HG02642 (cell line): ENCODE results near the gene DLG2.

Experiments used
- ATAC-seq: cut with Tn5 transposase; IDR thresholded peaks from one replicate; pipeline ENCODE4 v1.9.1; 2021; ENCODE audit warnings: mild to moderate bottlenecking; ENCODE audit not compliant: unreplicated experiment, poor library complexity

Gene DLG2

GRCh38 chr11:83410605-83411565 is 2216.3 kb downstream of the DLG2 start:
- ATAC-seq, result no peak

GRCh38 chr11:83409891-83410290 is 2217.3 kb downstream of the DLG2 start:
- ATAC-seq, result no peak

GRCh38 chr11:83409476-83409875 is 2217.7 kb downstream of the DLG2 start:
- no peak for ATAC-seq

GRCh38 chr11:83408946-83409345 is 2218.2 kb downstream of the DLG2 start:
- no peak for ATAC-seq
